Subcutaneous abdominal adipose tissue (tissue), 5 donors: Measurements from ENCODE around the gene SNX14.
"Not testable (repeated sequence)": the region's sequence is repeated elsewhere in the genome, so short reads cannot be mapped to it uniquely, and the experiment has no call there.

Source experiments
- H3K27ac ChIP-seq: one replicate; pipeline ENCODE4 v1.7.0; 2013; ENCODE audit warnings: low read depth, mild to moderate bottlenecking, inconsistent platforms, low read length, moderate library complexity
- H3K27me3 ChIP-seq, 5 donors: one replicate each; pipeline ENCODE4 v1.7.0; 2013; ENCODE audit warnings: low read length in 5 of 5, inconsistent platforms in 1 of 5; ENCODE audit not compliant: control insufficient read depth in 5 of 5, insufficient read depth in 4 of 5
- H3K36me3 ChIP-seq, 5 donors: one replicate each; pipeline ENCODE4 v1.7.0; 2013; ENCODE audit warnings: low read length in 5 of 5; ENCODE audit not compliant: control insufficient read depth in 5 of 5, insufficient read depth in 5 of 5
- H3K4me1 ChIP-seq, 5 donors: one replicate each; pipeline ENCODE4 v1.7.0; 2013; ENCODE audit warnings: low read length in 5 of 5, mild to moderate bottlenecking in 3 of 5, moderate library complexity in 1 of 5; ENCODE audit not compliant: control insufficient read depth in 5 of 5, insufficient read depth in 5 of 5
- H3K4me3 ChIP-seq, 5 donors: one replicate each; pipeline ENCODE4 v1.7.0; 2013; ENCODE audit warnings: low read length in 5 of 5, low read depth in 1 of 5
- H3K9ac ChIP-seq, 5 donors: one replicate each; pipeline ENCODE4 v1.7.0; 2013; ENCODE audit warnings: low read length in 5 of 5, mild to moderate bottlenecking in 4 of 5, moderate library complexity in 3 of 5
- H3K9me3 ChIP-seq, 5 donors: one replicate each; pipeline ENCODE4 v1.7.0; 2013; ENCODE audit warnings: low read length in 5 of 5; ENCODE audit not compliant: control insufficient read depth in 5 of 5
- donor health status: healthy.
- donor health status: healthy.
- donor health status: healthy.
- donor health status: healthy.
- donor health status: healthy.

SNX14 gene

DNA sequence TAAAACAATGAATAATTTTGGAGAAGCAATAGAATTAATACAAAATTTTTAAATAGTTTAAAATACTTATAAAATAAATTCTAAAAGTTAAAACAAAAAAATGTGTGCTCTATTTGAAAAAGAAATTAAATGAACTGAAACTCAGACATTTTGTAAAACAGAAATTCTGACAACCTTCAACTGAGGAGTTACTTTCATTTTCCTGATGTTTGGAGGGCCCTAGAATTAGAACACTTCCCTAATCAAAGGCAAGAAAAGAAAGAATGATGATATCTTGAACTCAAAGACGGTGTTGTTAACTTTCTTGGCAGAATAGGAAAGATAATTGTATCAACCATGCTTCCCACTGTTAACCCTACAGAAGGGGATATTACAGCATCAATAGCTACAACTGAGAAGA lies 27.9 kb downstream of the SNX14 start:
- H3K4me1 ChIP-seq: peaks cover 0 to 3% (median 0%) of the 10 kb centered on the region in 5 donors
- H3K27ac ChIP-seq: no peak overlapping the region
- H3K9me3 ChIP-seq: no peaks in the 10 kb centered on the region
- H3K9ac ChIP-seq: no peak overlapping the region
- peaks cover 0 to 16% (median 6%) of the 10 kb centered on the region in 5 donors for H3K36me3 ChIP-seq
- no peak overlapping the region for H3K4me3 ChIP-seq
- no peaks in the 10 kb centered on the region for H3K27me3 ChIP-seq

- H3K27me3 ChIP-seq, H3K9me3 ChIP-seq, H3K27ac ChIP-seq, H3K4me3 ChIP-seq, H3K9ac ChIP-seq, H3K4me1 ChIP-seq: not testable (repeated sequence)
- H3K36me3 ChIP-seq: peaks cover 4 to 18% (median 10%) of the 10 kb centered on the region in 5 donors
Observed at GRCh38 chr6:85564223-85564622, 29.4 kb downstream of the SNX14 start.

DNA sequence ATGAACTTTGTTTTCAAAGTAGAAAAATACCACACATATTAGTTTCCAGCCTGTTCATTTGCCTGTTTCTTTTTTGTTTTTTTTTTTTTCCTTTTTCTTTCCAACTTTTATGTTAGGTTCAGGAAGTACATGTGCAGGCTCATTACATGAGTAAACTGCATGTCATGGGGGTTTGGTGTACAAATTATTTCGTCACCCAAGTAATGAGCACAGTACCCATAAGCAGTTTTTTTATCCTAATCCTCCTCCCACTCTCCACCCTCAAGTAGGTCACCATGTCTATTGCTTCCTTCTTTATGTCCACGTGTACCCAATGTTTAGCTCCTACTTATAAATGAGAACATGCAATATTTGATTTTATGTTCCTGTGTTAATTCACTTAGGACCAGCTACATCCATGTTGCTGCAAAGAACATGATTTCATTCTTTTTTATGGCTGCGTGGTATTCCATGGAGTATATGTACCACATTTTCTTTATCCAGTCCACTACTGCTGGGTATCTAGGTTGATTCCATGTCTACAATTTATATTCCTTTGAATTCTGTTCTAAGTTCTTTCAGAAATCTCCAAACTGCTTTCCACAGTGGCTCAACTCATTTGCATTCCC lies 31.8 kb downstream of the SNX14 start:
- H3K27ac ChIP-seq: no peak overlapping the region
- no peaks in the 10 kb centered on the region for H3K9me3 ChIP-seq
- H3K36me3 ChIP-seq: peaks cover 4 to 21% (median 12%) of the 10 kb centered on the region in 5 donors
- no peak overlapping the region for H3K9ac ChIP-seq
- H3K27me3 ChIP-seq: no peaks in the 10 kb centered on the region
- no peak overlapping the region for H3K4me3 ChIP-seq
- H3K4me1 ChIP-seq: peaks cover 0 to 3% (median 0%) of the 10 kb centered on the region in 5 donors

DNA sequence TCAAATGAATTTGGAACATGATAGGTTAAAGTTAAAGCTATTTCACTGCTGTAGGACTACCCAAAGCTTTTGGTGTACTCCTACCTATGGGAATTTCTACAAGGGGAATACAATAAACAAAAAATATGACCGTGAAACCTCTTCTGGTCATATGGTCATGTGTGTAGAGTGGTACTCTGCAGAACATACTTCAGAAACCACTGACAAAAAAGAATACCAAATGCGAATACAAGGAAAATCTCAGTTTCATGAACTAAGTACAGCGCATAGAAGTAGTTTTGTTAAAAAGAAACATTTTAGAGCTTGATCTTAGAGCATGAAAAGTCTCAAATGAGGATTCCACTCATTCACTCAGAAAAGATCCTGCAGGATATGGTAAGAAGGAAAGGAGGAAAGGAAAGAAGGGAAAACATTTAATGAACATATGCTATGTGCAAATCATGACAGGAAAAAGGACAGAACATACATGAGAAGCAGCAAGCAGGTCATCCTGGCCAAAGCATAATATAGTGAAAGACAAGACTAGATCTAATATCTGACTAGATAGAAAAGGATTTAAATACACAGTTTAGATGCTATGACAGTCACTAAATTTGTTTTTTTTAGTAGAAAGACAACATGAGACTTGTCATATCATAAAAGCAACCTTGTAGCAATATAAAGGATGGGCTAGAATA lies 36.5 kb downstream of the SNX14 start:
- H3K36me3 ChIP-seq: peaks cover 7 to 30% (median 21%) of the 10 kb centered on the region in 5 donors
- H3K27me3 ChIP-seq: no peaks in the 10 kb centered on the region
- no peaks in the 10 kb centered on the region for H3K4me1 ChIP-seq
- H3K4me3 ChIP-seq: no peak overlapping the region
- no peak overlapping the region for H3K27ac ChIP-seq
- no peaks in the 10 kb centered on the region for H3K9me3 ChIP-seq
- no peak overlapping the region for H3K9ac ChIP-seq

DNA sequence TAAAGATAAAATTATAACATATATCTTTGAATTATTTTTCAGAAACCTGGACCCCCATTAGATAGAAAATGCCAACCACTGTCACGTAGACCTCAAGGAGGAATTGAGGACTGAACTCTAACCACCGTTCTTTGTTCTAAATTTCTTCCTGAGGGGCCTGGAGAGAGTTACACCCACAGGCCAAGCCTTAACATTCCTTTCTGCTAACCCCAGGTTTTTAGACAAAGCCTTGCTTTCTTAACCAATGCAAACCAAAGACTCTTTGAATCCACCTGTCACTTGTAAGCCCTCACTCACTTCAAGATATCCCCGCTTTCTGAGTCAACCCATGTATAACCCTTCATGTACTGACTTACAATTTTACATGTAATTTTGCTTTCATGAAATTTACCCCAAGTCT lies 41.0 kb downstream of the SNX14 start:
- H3K4me1 ChIP-seq: no peaks in the 10 kb centered on the region
- H3K27ac ChIP-seq: no peak overlapping the region
- H3K27me3 ChIP-seq: no peaks in the 10 kb centered on the region
- no peak overlapping the region for H3K4me3 ChIP-seq
- H3K9me3 ChIP-seq: peaks cover 0 to 2% (median 0%) of the 10 kb centered on the region in 5 donors
- H3K9ac ChIP-seq: no peak overlapping the region
- H3K36me3 ChIP-seq: peaks cover 5 to 25% (median 15%) of the 10 kb centered on the region in 5 donors

GRCh38 chr6:85551264-85551663 lies 42.4 kb downstream of the SNX14 start:
- no peak overlapping the region for H3K27ac ChIP-seq
- no peak overlapping the region for H3K4me3 ChIP-seq
- H3K27me3 ChIP-seq: no peaks in the 10 kb centered on the region
- H3K36me3 ChIP-seq: peaks cover 5 to 24% (median 20%) of the 10 kb centered on the region in 5 donors
- no peak overlapping the region for H3K9ac ChIP-seq
- no peaks in the 10 kb centered on the region for H3K4me1 ChIP-seq
- peaks cover 0 to 3% (median 0%) of the 10 kb centered on the region in 5 donors for H3K9me3 ChIP-seq

- Histone ChIP-seq H3K27ac (no peak overlapping the region), H3K9ac (no peak overlapping the region), H3K36me3 (peaks cover 12 to 25% (median 20%) of the 10 kb centered on the region in 5 donors), H3K27me3 (no peaks in the 10 kb centered on the region), H3K4me3 (no peak overlapping the region), H3K9me3 (peaks cover 0 to 3% (median 0%) of the 10 kb centered on the region in 5 donors), H3K4me1 (no peaks in the 10 kb centered on the region)
Observed at GRCh38 chr6:85547719-85548118, 45.9 kb downstream of the SNX14 start.

DNA sequence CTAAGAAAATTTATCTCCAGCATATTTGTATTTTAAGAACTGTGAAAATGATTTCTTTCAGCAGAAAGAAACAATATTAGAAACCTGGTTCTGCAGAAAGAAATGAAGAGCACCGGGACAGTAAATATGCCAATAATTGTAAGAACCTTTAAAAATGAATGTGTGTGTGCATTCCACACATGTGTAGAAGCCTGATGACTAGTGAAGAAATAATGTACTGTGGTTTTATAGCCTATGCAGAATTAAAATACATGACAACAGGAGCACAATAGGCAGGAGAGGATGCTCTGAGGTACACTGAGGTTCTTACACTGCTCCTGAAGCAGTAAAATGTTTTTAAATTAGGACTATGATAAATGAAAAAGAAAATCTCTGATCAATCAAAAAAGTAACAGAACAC lies 48.9 kb downstream of the SNX14 start:
- Histone ChIP-seq H3K36me3 (peaks cover 16 to 38% (median 28%) of the 10 kb centered on the region in 5 donors), H3K27ac (no peak overlapping the region), H3K4me1 (no peaks in the 10 kb centered on the region), H3K4me3 (no peak overlapping the region), H3K9me3 (peaks cover 0 to 3% (median 0%) of the 10 kb centered on the region in 5 donors), H3K9ac (no peak overlapping the region), H3K27me3 (no peaks in the 10 kb centered on the region)

- no peaks in the 10 kb centered on the region for H3K4me1 ChIP-seq
- H3K36me3 ChIP-seq: peaks cover 18 to 39% (median 30%) of the 10 kb centered on the region in 5 donors
- H3K4me3 ChIP-seq: no peak overlapping the region
- no peaks in the 10 kb centered on the region for H3K9me3 ChIP-seq
- no peak overlapping the region for H3K9ac ChIP-seq
- no peak overlapping the region for H3K27ac ChIP-seq
- H3K27me3 ChIP-seq: no peaks in the 10 kb centered on the region
Observed at GRCh38 chr6:85537055-85537494, 56.6 kb downstream of the SNX14 start.

DNA sequence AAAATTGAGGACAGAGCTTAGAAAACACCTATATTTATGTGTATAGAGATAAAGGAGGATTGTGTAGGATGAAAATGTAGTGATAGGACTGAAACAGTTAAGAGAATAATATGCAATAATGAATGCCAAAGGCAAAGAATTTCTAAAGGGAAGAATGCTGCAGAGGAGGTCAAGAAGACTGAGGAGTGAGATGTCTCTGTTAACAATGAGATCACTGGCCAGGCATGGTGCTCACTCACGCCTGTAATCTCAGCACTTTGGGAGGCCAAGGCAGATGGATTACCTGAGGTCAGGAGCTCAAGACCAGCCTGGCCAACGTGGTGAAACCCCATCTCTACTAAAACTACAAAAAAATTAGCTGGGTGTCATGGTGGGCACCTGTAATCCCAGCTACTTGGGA lies 69.4 kb downstream of the SNX14 start:
- not testable (repeated sequence) for H3K9me3 ChIP-seq, H3K4me3 ChIP-seq, H3K9ac ChIP-seq, H3K4me1 ChIP-seq, H3K27ac ChIP-seq, H3K27me3 ChIP-seq
- peaks cover 23 to 56% (median 45%) of the 10 kb centered on the region in 5 donors for H3K36me3 ChIP-seq
